HG03432 (cell line): ENCODE results near the gene NIPBL.
"Not testable (repeated sequence)": the region's sequence is repeated elsewhere in the genome, so short reads cannot be mapped to it uniquely, and the experiment has no call there.

Source experiments
- ATAC-seq: cut with Tn5 transposase; IDR thresholded peaks from one replicate; pipeline ENCODE4 v1.9.1; 2021; ENCODE audit warnings: mild to moderate bottlenecking, moderate library complexity; ENCODE audit not compliant: unreplicated experiment

The NIPBL gene, protein sequence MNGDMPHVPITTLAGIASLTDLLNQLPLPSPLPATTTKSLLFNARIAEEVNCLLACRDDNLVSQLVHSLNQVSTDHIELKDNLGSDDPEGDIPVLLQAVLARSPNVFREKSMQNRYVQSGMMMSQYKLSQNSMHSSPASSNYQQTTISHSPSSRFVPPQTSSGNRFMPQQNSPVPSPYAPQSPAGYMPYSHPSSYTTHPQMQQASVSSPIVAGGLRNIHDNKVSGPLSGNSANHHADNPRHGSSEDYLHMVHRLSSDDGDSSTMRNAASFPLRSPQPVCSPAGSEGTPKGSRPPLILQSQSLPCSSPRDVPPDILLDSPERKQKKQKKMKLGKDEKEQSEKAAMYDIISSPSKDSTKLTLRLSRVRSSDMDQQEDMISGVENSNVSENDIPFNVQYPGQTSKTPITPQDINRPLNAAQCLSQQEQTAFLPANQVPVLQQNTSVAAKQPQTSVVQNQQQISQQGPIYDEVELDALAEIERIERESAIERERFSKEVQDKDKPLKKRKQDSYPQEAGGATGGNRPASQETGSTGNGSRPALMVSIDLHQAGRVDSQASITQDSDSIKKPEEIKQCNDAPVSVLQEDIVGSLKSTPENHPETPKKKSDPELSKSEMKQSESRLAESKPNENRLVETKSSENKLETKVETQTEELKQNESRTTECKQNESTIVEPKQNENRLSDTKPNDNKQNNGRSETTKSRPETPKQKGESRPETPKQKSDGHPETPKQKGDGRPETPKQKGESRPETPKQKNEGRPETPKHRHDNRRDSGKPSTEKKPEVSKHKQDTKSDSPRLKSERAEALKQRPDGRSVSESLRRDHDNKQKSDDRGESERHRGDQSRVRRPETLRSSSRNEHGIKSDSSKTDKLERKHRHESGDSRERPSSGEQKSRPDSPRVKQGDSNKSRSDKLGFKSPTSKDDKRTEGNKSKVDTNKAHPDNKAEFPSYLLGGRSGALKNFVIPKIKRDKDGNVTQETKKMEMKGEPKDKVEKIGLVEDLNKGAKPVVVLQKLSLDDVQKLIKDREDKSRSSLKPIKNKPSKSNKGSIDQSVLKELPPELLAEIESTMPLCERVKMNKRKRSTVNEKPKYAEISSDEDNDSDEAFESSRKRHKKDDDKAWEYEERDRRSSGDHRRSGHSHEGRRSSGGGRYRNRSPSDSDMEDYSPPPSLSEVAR (N-terminal part only)

GRCh38 chr5:36876299-36876964, at the start of gene NIPBL:
TSS of gene NIPBL (plus strand) at chr5:36876769. CDS start at chr5:36953697, 76,928 bp downstream.
- ATAC-seq = peak; percentile 73

GRCh38 chr5:36832274-36832673, 44.3 kb upstream of the NIPBL start:
- ATAC-seq = no peak

- no peak for ATAC-seq
These were observed 39.7 kb upstream of the NIPBL start for GRCh38 chr5:36836831-36837230.

DNA sequence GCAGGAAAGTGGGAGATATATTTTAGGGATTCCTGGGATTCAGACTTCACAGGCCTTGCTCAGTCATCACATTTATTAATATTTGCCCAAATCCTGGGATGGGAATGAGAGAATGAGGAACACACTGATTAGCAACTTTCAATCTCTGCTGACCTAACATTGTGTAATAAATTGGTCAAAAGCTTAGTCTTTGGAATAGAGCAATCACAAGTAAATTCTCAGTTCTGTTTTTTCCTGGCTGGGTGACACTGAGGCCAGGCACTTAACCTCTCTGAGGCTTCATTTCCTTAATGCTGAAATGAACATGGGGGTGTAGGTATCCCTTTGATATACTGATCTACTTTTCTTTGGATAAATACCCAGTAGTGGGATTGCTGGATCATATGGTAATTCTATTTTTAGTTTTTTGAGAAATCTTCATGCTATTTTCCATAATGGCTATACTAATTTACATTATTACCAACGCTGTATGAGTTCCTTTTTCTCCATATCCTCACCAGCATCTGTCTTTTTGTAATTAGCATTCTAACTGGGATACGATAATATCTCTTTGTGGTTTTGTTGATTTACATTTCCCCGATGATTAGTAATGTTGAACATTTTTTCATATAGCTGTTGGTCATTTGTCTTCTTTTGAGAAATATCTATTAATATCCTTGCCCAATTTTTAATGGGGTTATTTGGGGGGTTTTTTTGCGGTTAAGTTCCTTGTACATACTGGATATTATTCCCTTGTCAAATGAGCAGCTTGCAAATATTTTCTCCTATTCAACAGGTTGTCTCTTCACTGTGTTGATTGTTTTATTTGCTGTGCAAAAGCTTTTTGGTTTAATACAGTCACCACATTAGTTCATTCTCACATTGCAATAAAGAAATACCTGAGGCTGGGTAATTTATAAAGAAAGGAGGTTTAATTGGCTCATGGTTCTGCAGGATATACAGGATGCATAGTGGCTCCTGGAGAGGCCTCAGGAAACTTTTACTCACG, 36.8 kb upstream of the NIPBL start:
- no peak for ATAC-seq

- ATAC-seq = no peak
These were observed 34.9 kb upstream of the NIPBL start for GRCh38 chr5:36841677-36842076.

GRCh38 chr5:36842087-36842486, 34.5 kb upstream of the NIPBL start:
- ATAC-seq = no peak

- no peak for ATAC-seq
These were observed 32.3 kb upstream of the NIPBL start for GRCh38 chr5:36844305-36844704.

- ATAC-seq = not testable (repeated sequence)
These were observed 28.0 kb upstream of the NIPBL start for GRCh38 chr5:36848545-36848944.

- not testable (repeated sequence) for ATAC-seq
These were observed 23.7 kb upstream of the NIPBL start for GRCh38 chr5:36852903-36853302.

- ATAC-seq = no peak
These were observed 22.0 kb upstream of the NIPBL start for GRCh38 chr5:36854402-36855140.

GRCh38 chr5:36855141-36855495, 21.5 kb upstream of the NIPBL start:
- ATAC-seq = no peak

GRCh38 chr5:36861871-36862270, 14.7 kb upstream of the NIPBL start:
- no peak for ATAC-seq

DNA sequence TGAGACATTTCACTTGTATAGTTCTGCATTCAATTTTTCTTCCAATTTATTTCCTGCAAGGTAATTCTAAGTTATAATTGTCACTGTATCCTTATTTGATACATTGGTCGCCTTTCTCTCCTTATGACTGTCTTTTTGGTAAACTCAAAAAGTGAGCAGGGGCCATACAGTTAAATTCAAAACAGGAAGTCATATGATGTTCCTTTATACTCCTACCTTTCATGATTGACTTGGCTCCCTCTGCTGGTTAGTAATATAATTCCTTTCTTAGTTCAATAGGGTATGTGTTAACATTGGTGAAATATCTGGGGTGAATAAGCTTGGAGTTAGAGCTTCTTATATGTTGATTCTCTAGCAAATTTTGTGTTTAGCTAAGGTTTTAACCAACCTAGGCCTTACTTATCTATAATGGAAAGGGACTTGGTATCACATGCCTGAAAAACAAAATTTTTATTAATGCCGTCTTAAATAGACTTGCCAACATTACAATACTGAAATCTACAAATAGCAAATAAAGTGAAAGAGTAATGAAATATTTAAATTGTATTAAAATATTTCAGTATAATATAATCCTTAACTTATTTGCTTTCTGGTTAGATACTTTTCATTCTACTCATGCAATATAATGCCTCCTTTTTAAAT, 6.0 kb upstream of the NIPBL start:
- ATAC-seq = peak; percentile 78

- no peak for ATAC-seq
These were observed 2.1 kb upstream of the NIPBL start for GRCh38 chr5:36874465-36874864.

DNA sequence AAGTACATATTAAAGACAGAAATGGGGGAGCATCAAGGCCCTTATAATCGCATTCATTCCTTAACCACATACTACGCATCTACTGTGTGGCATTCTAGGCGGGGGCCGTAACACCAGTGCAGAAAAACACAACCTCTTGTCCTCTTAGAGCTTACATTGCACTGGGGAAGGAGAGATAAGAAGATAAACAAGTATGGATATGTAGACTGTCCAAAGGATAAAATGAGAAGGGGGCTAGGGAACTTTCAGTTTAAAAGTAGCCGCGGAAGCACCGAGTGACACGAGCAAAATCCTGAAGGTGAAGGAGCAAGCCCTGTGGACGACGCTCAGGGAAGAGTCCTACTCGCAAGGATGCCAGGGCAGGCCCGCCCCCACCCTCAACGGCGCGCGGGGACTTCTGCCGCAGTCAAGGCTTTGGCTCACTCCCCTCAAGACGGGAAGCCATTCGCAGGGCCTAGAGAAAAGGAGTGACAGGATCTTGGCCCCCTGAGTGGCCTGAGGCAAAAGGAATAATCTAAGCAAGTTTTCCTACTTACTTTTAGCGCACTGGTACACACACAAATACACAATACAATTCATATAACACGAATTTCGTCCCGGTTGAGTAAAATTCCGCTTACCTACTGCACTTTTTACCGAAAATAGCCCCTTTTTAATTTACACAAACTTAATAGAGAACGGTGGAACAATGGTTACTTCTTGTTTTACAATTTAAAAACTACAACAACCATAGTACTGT, 1.3 kb upstream of the NIPBL start:
- ATAC-seq = peak; percentile 13

DNA sequence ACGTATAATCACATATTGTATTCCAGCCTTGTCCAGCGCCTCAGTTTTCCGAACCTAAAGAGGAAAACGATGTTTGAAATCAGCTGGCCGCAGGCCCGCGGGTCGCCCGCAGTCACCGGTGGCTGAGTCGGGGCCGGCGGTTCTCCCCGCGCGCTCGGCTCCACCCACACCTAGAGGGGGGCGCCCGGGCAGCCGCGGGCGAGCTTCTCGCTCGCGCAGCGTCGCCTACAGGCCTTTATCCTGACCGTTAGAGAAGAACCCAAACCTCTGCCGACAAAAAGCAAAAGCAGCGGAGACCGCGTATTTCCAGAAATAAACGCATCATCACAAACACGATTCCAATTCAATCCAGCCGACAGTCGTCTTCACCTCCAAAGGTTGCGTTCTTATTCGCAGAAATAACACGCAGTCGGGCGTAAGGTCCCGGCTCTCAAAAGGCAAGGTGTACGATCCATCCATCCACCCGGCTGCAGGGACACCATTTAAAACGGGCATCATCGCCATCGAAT, 725 bp upstream of the NIPBL start:
- ATAC-seq = peak; percentile 66

- ATAC-seq = peak; percentile 28
These were observed 547 bp downstream of the NIPBL start for GRCh38 chr5:36876965-36877666.
